Parathyroid adenoma (tissue), 2 donors: Measurements from ENCODE around the gene TRIM41.
"Not testable (repeated sequence)": the region's sequence is repeated elsewhere in the genome, so short reads cannot be mapped to it uniquely, and the experiment has no call there.

ENCODE experiments used
- H2AFZ ChIP-seq: fragments of 300-600 bp; sonication (generic); one replicate; pipeline ENCODE4 v1.7.0; 2017; ENCODE audit warnings: antibody characterized with exemption, mild to moderate bottlenecking
- H3K27ac ChIP-seq: fragments of 300-600 bp; sonication (generic); one replicate; pipeline ENCODE4 v1.7.0; 2017
- H3K27me3 ChIP-seq: fragments of 300-600 bp; sonication (generic); one replicate; pipeline ENCODE4 v1.7.0; 2017; ENCODE audit warnings: low read length; ENCODE audit not compliant: control insufficient read depth, insufficient read depth
- H3K36me3 ChIP-seq: fragments of 300-600 bp; sonication (generic); one replicate; pipeline ENCODE4 v1.7.0; 2017; ENCODE audit warnings: low read length; ENCODE audit not compliant: control insufficient read depth, insufficient read depth
- H3K4me1 ChIP-seq: fragments of 300-600 bp; sonication (generic); one replicate; pipeline ENCODE4 v1.7.0; 2017; ENCODE audit warnings: control low read depth
- H3K4me2 ChIP-seq: fragments of 300-600 bp; sonication (generic); one replicate; pipeline ENCODE4 v1.7.0; 2017; ENCODE audit warnings: low read length
- H3K4me3 ChIP-seq: fragments of 300-600 bp; sonication (generic); one replicate; pipeline ENCODE4 v1.7.0; 2017; ENCODE audit warnings: low read depth, low read length
- H3K79me2 ChIP-seq: fragments of 300-600 bp; sonication (generic); one replicate; pipeline ENCODE4 v1.7.0; 2017; ENCODE audit warnings: control low read depth
- H3K9ac ChIP-seq: fragments of 300-600 bp; sonication (generic); one replicate; pipeline ENCODE4 v1.7.0; 2017; ENCODE audit warnings: mild to moderate bottlenecking
- H3K9me3 ChIP-seq: fragments of 300-600 bp; sonication (generic); one replicate; pipeline ENCODE4 v1.7.0; 2017; ENCODE audit warnings: low read length; ENCODE audit not compliant: control insufficient read depth
- TF ChIP-seq, protein P1 (sequence below): fragments of 300-600 bp; sonication (generic); IDR thresholded peaks from one replicate; pipeline ENCODE4 v1.7.0; 2017; ENCODE audit warnings: antibody characterized with exemption, mild to moderate bottlenecking
- donor health status: primary hyperparathyroidism.

The TRIM41 gene

DNA sequence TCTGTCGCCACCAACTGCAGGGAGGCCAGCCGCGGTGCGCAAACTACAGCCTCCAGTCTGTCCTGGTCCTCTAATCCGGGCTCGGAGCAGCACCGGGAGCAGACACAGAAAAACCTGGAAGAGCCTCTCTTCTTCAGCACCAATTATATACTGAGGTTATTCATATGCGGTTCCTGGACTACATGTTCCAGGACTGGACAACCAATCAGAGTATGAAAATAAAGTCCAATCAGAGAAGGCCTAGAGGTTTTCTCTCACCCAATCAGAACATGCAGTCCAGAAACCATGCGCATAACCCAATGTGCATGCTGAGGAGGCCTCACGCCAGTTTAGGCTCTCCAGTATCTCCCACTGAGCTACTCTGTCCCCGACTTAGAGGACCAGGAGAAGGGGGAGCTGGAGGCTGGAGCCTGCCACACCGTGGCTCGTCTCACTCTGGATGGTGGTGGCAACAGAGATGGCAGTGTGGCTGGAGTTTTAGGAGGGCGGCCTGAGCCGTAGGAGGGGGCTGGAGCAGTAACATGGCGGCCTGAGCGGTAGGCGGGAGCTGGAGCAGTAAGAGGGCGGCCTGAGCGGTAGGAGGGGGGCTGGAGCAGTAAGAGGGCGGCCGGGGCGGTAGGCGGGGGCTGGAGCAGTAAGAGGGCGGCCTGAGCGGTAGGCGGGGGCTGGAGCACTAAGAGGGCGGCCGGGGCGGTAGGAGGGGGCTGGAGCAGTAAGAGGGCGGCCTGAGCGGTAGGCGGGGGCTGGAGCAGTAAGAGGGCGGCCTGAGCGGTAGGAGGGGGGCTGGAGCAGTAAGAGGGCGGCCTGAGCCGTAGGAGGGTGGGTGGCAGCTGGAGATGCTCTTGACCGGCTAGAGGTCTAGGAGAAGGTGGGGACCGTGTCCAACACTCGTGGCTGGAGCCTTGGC lies 58.2 kb downstream of the TRIM41 start:
- Histone ChIP-seq H3K79me2 (no peaks in the 10 kb centered on the region), H3K4me3 (no peak overlapping the region), H2AFZ (no peak overlapping the region), H3K4me1 (no peaks in the 10 kb centered on the region), H3K27me3 (no peaks in the 10 kb centered on the region), H3K9me3 (no peaks in the 10 kb centered on the region), H3K4me2 (no peak overlapping the region), H3K9ac (no peak overlapping the region), H3K36me3 (no peaks in the 10 kb centered on the region), H3K27ac (no peak overlapping the region)
- TF ChIP-seq, protein P1, sequence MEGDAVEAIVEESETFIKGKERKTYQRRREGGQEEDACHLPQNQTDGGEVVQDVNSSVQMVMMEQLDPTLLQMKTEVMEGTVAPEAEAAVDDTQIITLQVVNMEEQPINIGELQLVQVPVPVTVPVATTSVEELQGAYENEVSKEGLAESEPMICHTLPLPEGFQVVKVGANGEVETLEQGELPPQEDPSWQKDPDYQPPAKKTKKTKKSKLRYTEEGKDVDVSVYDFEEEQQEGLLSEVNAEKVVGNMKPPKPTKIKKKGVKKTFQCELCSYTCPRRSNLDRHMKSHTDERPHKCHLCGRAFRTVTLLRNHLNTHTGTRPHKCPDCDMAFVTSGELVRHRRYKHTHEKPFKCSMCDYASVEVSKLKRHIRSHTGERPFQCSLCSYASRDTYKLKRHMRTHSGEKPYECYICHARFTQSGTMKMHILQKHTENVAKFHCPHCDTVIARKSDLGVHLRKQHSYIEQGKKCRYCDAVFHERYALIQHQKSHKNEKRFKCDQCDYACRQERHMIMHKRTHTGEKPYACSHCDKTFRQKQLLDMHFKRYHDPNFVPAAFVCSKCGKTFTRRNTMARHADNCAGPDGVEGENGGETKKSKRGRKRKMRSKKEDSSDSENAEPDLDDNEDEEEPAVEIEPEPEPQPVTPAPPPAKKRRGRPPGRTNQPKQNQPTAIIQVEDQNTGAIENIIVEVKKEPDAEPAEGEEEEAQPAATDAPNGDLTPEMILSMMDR, result no peak

DNA sequence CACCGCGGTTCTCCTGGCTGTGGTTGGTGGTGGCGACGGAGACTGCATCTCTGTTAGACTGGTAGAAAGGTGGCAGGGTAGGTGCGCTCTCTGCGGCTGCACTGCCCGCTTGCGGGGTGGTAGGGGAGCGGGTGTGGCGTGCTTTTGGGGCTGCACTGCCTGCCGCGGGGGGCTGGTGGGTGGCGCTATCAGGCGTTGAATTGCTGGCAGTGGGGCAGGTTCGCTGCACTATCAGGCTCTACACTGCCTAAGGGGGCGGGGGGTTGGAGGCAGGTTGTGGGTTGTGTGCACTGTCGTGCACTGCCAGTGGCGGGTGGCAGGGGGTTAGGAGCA lies 58.9 kb downstream of the TRIM41 start:
- Histone ChIP-seq H2AFZ (no peak overlapping the region), H3K4me3 (no peak overlapping the region), H3K4me2 (no peak overlapping the region), H3K4me1 (no peaks in the 10 kb centered on the region), H3K27ac (no peak overlapping the region), H3K79me2 (no peaks in the 10 kb centered on the region), H3K36me3 (no peaks in the 10 kb centered on the region), H3K9me3 (no peaks in the 10 kb centered on the region), H3K27me3 (no peaks in the 10 kb centered on the region), H3K9ac (no peak overlapping the region)
- TF ChIP-seq, protein P1, result no peak

- not testable (repeated sequence) for H3K4me2 ChIP-seq, H3K9me3 ChIP-seq
Observed at GRCh38 chr5:181282415-181282814, 59.3 kb downstream of the TRIM41 start.

GRCh38 chr5:181282874-181283273 lies 59.8 kb downstream of the TRIM41 start:
- no peak overlapping the region for H2AFZ ChIP-seq

More at GRCh38 chr5:181282415-181282814, 59.3 kb downstream of the TRIM41 start:
- not testable (repeated sequence) for H3K9ac ChIP-seq, H3K27me3 ChIP-seq, H3K4me3 ChIP-seq, H3K36me3 ChIP-seq, H2AFZ ChIP-seq, H3K4me1 ChIP-seq, H3K27ac ChIP-seq, H3K79me2 ChIP-seq

GRCh38 chr5:181283347-181283746 lies 60.3 kb downstream of the TRIM41 start:
- Histone ChIP-seq H3K36me3 (no peaks in the 10 kb centered on the region), H3K4me3 (no peak overlapping the region), H3K9me3 (no peaks in the 10 kb centered on the region), H3K27ac (no peak overlapping the region), H3K9ac (no peak overlapping the region), H3K4me2 (no peak overlapping the region), H2AFZ (no peak overlapping the region), H3K27me3 (no peaks in the 10 kb centered on the region), H3K4me1 (no peaks in the 10 kb centered on the region), H3K79me2 (no peaks in the 10 kb centered on the region)
- TF ChIP-seq, protein P1, result no peak

More at GRCh38 chr5:181282874-181283273, 59.8 kb downstream of the TRIM41 start:
- TF ChIP-seq, protein P1, result no peak
- no peak overlapping the region for H3K4me2 ChIP-seq
- no peak overlapping the region for H3K27ac ChIP-seq
- no peaks in the 10 kb centered on the region for H3K27me3 ChIP-seq
- H3K79me2 ChIP-seq, result no peaks in the 10 kb centered on the region
- no peaks in the 10 kb centered on the region for H3K9me3 ChIP-seq
- no peaks in the 10 kb centered on the region for H3K36me3 ChIP-seq
- H3K4me1 ChIP-seq, result no peaks in the 10 kb centered on the region
- no peak overlapping the region for H3K4me3 ChIP-seq
- no peak overlapping the region for H3K9ac ChIP-seq
